GM23338 (cell line): ENCODE results near the gene MGLL. TPM values are rescaled to one million over a fixed set of nuclear protein-coding genes. Genes with fewer than 3 reads are reported as not detected.

Source experiments
- ATAC-seq: fragments of 200-7000 bp; cut with Tn5 transposase; 3 replicates; pipeline ENCODE4 v1.9.1; 2020
- DNase-seq: peaks from one replicate; pipeline ENCODE4 v3.0.0-alpha.2; 2015; ENCODE audit warnings: low spot score
- H2AFZ ChIP-seq: fragments of 200-600 bp; sonication (generic); 2 replicates; pipeline ENCODE4 v1.8.0; 2016; ENCODE audit warnings: antibody characterized with exemption, mild to moderate bottlenecking, moderate library complexity
- H3F3A ChIP-seq: fragments of 200-600 bp; sonication (generic); replicated peaks from 2 replicates; pipeline ENCODE4 v1.8.0; 2017; ENCODE audit warnings: antibody characterized with exemption, mixed run types, low read depth
- H3K27ac ChIP-seq: fragments of 200-600 bp; sonication (generic); 2 replicates; pipeline ENCODE4 v1.6.1; 2016; ENCODE audit warnings: low read depth
- H3K27me3 ChIP-seq: fragments of 200-600 bp; sonication (generic); 2 replicates; pipeline ENCODE4 v1.8.0; 2016; ENCODE audit warnings: mild to moderate bottlenecking, mixed run types, moderate library complexity; ENCODE audit not compliant: insufficient read depth
- H3K36me3 ChIP-seq: fragments of 200-600 bp; sonication (generic); 2 replicates; pipeline ENCODE4 v1.8.0; 2016; ENCODE audit warnings: mild to moderate bottlenecking; ENCODE audit not compliant: insufficient read depth
- H3K4me1 ChIP-seq: fragments of 200-600 bp; sonication (generic); 2 replicates; pipeline ENCODE4 v1.8.0; 2016; ENCODE audit warnings: mild to moderate bottlenecking, moderate library complexity; ENCODE audit not compliant: insufficient read depth
- H3K4me2 ChIP-seq: fragments of 200-600 bp; sonication (generic); 2 replicates; pipeline ENCODE4 v1.7.1; 2017; ENCODE audit warnings: mixed run types
- H3K4me3 ChIP-seq: fragments of 200-600 bp; sonication (generic); 2 replicates; pipeline ENCODE4 v1.6.1; 2016; ENCODE audit warnings: mixed run types
- H3K79me2 ChIP-seq: fragments of 200-600 bp; sonication (generic); replicated peaks from 2 replicates; pipeline ENCODE4 v1.8.0; 2017; ENCODE audit warnings: mild to moderate bottlenecking; ENCODE audit not compliant: insufficient read depth
- H3K9me2 ChIP-seq: fragments of 200-600 bp; sonication (generic); 2 replicates; pipeline ENCODE4 v1.8.0; 2017; ENCODE audit not compliant: insufficient read depth
- H4K20me1 ChIP-seq: fragments of 200-600 bp; sonication (generic); replicated peaks from 2 replicates; pipeline ENCODE4 v1.8.0; 2017; ENCODE audit warnings: mild to moderate bottlenecking; ENCODE audit not compliant: insufficient read depth
- H3K27ac Mint-ChIP-seq: 2 replicates; pipeline ENCODE4 v1.8.0; 2020; ENCODE audit warnings: inconsistent platforms, mild to moderate bottlenecking, moderate library complexity, mixed read lengths
- H3K27me3 Mint-ChIP-seq: 3 replicates; pipeline ENCODE4 v1.8.0; 2022; ENCODE audit warnings: low read depth, mild to moderate bottlenecking, moderate library complexity, mixed read lengths, inconsistent platforms; ENCODE audit not compliant: insufficient read depth, poor library complexity
- H3K36me3 Mint-ChIP-seq: 3 replicates; pipeline ENCODE4 v1.8.0; 2021; ENCODE audit warnings: low read depth, mild to moderate bottlenecking, inconsistent platforms, moderate library complexity, mixed read lengths
- H3K4me1 Mint-ChIP-seq: 3 replicates; pipeline ENCODE4 v1.8.0; 2020; ENCODE audit warnings: mild to moderate bottlenecking, inconsistent platforms, mixed read lengths
- H3K4me3 Mint-ChIP-seq: 3 replicates; pipeline ENCODE4 v1.8.0; 2021; ENCODE audit warnings: moderate library complexity, mild to moderate bottlenecking, inconsistent platforms, mixed read lengths
- H3K9me3 Mint-ChIP-seq: 3 replicates; pipeline ENCODE4 v1.8.0; 2020; ENCODE audit warnings: moderate library complexity, mild to moderate bottlenecking, inconsistent platforms, mixed read lengths
- CREB1 ChIP-seq: fragments of 250-450 bp; sonication (Bioruptor Pico); IDR thresholded peaks from 2 replicates; pipeline ENCODE4 v1.5.0; 2020; ENCODE audit warnings: low read depth, mild to moderate bottlenecking, moderate library complexity
- EZH2 ChIP-seq: fragments of 200-600 bp; sonication (generic); IDR thresholded peaks from one replicate; pipeline ENCODE4 v1.8.0; 2017; ENCODE audit warnings: antibody characterized with exemption, mild to moderate bottlenecking, low read depth; ENCODE audit not compliant: unreplicated experiment
- EZH2phosphoT487 ChIP-seq: fragments of 200-600 bp; sonication (generic); IDR thresholded peaks from one replicate; pipeline ENCODE4 v1.8.1; 2018; ENCODE audit warnings: antibody characterized with exemption; ENCODE audit not compliant: unreplicated experiment
- JUNB ChIP-seq: IDR thresholded peaks from one replicate; pipeline ENCODE4 v1.6.1; 2016; ENCODE audit warnings: antibody characterized with exemption; ENCODE audit not compliant: unreplicated experiment
- NANOG ChIP-seq: IDR thresholded peaks from 2 replicates; pipeline ENCODE4 v1.6.1; 2016; ENCODE audit warnings: antibody characterized with exemption, borderline replicate concordance
- POLR2AphosphoS5 ChIP-seq: IDR thresholded peaks from 2 replicates; pipeline ENCODE4 v1.6.1; 2016; ENCODE audit warnings: antibody characterized with exemption, low read depth
- STAT1 ChIP-seq: IDR thresholded peaks from one replicate; pipeline ENCODE4 v1.6.1; 2016; ENCODE audit warnings: antibody characterized with exemption; ENCODE audit not compliant: unreplicated experiment
- ZNF114 ChIP-seq: fragments of 250-450 bp; sonication (Bioruptor Pico); IDR thresholded peaks from 2 replicates; pipeline ENCODE4 v1.5.0; 2020; ENCODE audit warnings: mild to moderate bottlenecking, moderate library complexity
- ZNF331 ChIP-seq: fragments of 250-450 bp; sonication (Bioruptor Pico); IDR thresholded peaks from 2 replicates; pipeline ENCODE4 v1.5.0; 2020; ENCODE audit warnings: low read depth, mild to moderate bottlenecking, moderate library complexity
- polyA plus RNA-seq: library from polyadenylated mRNA; unstranded; fragments of >200 nt; fragmentation: Nextera tagmentation; extraction: Ambion mirVana; gene quantifications from 2 replicates; pipeline ENCODE4 v1.2.1, GENCODE V29; 2016
- total RNA-seq: library from RNA; depleted of rRNA; stranded (reverse); fragments of >200 nt; shearing (Covaris generic); gene quantifications from 2 replicates; pipeline ENCODE4 v1.2.3, GENCODE V29; 2014
- TF ChIP-seq, protein P1 (sequence below): IDR thresholded peaks from one replicate; pipeline ENCODE4 v1.6.1; 2018; ENCODE audit warnings: antibody characterized with exemption; ENCODE audit not compliant: unreplicated experiment
- TF ChIP-seq, protein P2 (sequence below): fragments of 250-450 bp; sonication (Bioruptor Pico); IDR thresholded peaks from 2 replicates; pipeline ENCODE4 v1.5.0; 2020; ENCODE audit warnings: mild to moderate bottlenecking, moderate library complexity
- TF ChIP-seq, protein P3 (sequence below), 2 experiments: fragments of 200-600 bp in 1 of 2; sonication (generic) in 1 of 2; conservative IDR thresholded peaks; 2 replicates each; pipeline versions ENCODE4 v1.5.1 to v1.6.1; 2016 to 2017; ENCODE audit warnings: antibody characterized with exemption in 2 of 2, low read depth in 2 of 2, mild to moderate bottlenecking in 2 of 2, moderate library complexity in 1 of 2
- TF ChIP-seq, protein P4 (sequence below): IDR thresholded peaks from 2 replicates; pipeline ENCODE4 v1.6.1; 2016; ENCODE audit warnings: antibody characterized with exemption

Gene MGLL
- total and polyA plus RNA-seq, 2 experiments from 2014 or later = 0.71 to 0.83 TPM

DNA sequence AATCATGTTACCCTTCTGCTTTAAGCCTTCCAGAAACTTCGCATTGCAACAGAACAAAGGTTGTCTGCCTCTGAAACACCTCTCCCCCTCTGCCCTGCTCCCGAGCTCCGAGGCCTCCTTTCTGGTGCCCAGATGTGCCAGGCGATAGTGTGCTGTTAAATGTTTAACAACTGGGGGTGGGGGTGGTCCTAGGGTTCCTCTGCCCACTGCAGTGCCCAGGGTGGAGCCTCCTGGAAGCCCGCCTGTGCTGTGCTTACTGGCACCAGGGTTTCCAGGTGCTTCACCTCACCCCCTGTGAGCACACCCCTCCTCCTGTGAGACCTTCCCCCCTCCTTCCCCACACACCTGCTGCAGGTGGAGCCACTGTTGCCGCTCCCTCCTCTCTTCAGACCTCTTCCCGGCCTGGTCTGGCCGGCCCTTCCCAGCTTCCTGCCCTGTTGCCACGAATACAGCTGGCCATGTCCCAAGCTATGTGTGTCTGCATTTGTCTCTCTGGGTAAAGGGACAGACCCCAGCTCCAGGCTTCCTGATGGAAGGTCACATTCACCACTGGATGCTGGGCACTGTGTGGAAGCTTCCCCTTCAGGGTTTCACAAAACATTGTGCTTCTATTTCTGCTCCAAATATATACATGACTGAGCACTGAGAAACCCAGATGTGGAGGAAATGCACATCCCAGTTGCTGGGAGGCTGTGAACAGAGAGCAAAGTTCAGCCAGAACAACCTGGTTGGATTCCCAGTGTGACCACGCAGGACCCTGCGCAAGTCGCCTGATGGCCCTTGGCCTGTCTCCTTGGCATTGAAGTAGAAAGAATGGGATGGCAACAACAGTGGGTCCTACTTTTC lies 37.2 kb downstream of the MGLL start:
- no peaks in the 10 kb centered on the region for H3K36me3 ChIP-seq
- no peaks in the 10 kb centered on the region for H3K27me3 ChIP-seq
- ATAC-seq (peak; percentile 65), DNase-seq (no peak)
- no peaks in the 10 kb centered on the region for H3K9me2 ChIP-seq
- no peaks in the 10 kb centered on the region for H4K20me1 ChIP-seq
- H3K27ac ChIP-seq = no peak overlapping the region
- Mint-ChIP-seq H3K27me3 (peaks cover 6% of the 10 kb centered on the region), H3K9me3 (no peaks in the 10 kb centered on the region), H3K4me3 (no peak overlapping the region), H3K4me1 (peaks cover 4% of the 10 kb centered on the region), H3K27ac (peak overlapping the region; percentile 34; the same call in 1 of the 2 replicates), H3K36me3 (no peaks in the 10 kb centered on the region)
- H3K4me1 ChIP-seq = no peaks in the 10 kb centered on the region
- TF ChIP-seq NANOG (no peak), EZH2phosphoT487 (no peak), STAT1 (no peak), EZH2 (no peak), ZNF331 (no peak), ZNF114 (CRISPR knock-in tag) (no peak), CREB1 (CRISPR knock-in tag) (no peak), POLR2AphosphoS5 (no peak), JUNB (no peak)
- TF ChIP-seq, protein P1, sequence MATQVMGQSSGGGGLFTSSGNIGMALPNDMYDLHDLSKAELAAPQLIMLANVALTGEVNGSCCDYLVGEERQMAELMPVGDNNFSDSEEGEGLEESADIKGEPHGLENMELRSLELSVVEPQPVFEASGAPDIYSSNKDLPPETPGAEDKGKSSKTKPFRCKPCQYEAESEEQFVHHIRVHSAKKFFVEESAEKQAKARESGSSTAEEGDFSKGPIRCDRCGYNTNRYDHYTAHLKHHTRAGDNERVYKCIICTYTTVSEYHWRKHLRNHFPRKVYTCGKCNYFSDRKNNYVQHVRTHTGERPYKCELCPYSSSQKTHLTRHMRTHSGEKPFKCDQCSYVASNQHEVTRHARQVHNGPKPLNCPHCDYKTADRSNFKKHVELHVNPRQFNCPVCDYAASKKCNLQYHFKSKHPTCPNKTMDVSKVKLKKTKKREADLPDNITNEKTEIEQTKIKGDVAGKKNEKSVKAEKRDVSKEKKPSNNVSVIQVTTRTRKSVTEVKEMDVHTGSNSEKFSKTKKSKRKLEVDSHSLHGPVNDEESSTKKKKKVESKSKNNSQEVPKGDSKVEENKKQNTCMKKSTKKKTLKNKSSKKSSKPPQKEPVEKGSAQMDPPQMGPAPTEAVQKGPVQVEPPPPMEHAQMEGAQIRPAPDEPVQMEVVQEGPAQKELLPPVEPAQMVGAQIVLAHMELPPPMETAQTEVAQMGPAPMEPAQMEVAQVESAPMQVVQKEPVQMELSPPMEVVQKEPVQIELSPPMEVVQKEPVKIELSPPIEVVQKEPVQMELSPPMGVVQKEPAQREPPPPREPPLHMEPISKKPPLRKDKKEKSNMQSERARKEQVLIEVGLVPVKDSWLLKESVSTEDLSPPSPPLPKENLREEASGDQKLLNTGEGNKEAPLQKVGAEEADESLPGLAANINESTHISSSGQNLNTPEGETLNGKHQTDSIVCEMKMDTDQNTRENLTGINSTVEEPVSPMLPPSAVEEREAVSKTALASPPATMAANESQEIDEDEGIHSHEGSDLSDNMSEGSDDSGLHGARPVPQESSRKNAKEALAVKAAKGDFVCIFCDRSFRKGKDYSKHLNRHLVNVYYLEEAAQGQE = no peak
- TF ChIP-seq, protein P2, sequence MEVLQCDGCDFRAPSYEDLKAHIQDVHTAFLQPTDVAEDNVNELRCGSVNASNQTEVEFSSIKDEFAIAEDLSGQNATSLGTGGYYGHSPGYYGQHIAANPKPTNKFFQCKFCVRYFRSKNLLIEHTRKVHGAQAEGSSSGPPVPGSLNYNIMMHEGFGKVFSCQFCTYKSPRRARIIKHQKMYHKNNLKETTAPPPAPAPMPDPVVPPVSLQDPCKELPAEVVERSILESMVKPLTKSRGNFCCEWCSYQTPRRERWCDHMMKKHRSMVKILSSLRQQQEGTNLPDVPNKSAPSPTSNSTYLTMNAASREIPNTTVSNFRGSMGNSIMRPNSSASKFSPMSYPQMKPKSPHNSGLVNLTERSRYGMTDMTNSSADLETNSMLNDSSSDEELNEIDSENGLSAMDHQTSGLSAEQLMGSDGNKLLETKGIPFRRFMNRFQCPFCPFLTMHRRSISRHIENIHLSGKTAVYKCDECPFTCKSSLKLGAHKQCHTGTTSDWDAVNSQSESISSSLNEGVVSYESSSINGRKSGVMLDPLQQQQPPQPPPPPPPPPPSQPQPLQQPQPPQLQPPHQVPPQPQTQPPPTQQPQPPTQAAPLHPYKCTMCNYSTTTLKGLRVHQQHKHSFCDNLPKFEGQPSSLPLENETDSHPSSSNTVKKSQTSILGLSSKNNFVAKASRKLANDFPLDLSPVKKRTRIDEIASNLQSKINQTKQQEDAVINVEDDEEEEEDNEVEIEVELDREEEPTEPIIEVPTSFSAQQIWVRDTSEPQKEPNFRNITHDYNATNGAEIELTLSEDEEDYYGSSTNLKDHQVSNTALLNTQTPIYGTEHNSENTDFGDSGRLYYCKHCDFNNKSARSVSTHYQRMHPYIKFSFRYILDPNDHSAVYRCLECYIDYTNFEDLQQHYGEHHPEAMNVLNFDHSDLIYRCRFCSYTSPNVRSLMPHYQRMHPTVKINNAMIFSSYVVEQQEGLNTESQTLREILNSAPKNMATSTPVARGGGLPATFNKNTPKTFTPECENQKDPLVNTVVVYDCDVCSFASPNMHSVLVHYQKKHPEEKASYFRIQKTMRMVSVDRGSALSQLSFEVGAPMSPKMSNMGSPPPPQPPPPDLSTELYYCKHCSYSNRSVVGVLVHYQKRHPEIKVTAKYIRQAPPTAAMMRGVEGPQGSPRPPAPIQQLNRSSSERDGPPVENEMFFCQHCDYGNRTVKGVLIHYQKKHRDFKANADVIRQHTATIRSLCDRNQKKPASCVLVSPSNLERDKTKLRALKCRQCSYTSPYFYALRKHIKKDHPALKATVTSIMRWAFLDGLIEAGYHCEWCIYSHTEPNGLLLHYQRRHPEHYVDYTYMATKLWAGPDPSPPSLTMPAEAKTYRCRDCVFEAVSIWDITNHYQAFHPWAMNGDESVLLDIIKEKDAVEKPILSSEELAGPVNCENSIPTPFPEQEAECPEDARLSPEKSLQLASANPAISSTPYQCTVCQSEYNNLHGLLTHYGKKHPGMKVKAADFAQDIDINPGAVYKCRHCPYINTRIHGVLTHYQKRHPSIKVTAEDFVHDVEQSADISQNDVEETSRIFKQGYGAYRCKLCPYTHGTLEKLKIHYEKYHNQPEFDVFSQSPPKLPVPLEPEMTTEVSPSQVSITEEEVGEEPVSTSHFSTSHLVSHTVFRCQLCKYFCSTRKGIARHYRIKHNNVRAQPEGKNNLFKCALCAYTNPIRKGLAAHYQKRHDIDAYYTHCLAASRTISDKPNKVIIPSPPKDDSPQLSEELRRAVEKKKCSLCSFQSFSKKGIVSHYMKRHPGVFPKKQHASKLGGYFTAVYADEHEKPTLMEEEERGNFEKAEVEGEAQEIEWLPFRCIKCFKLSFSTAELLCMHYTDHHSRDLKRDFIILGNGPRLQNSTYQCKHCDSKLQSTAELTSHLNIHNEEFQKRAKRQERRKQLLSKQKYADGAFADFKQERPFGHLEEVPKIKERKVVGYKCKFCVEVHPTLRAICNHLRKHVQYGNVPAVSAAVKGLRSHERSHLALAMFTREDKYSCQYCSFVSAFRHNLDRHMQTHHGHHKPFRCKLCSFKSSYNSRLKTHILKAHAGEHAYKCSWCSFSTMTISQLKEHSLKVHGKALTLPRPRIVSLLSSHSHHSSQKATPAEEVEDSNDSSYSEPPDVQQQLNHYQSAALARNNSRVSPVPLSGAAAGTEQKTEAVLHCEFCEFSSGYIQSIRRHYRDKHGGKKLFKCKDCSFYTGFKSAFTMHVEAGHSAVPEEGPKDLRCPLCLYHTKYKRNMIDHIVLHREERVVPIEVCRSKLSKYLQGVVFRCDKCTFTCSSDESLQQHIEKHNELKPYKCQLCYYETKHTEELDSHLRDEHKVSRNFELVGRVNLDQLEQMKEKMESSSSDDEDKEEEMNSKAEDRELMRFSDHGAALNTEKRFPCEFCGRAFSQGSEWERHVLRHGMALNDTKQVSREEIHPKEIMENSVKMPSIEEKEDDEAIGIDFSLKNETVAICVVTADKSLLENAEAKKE (CRISPR knock-in tag) = no peak
- TF ChIP-seq, protein P3, sequence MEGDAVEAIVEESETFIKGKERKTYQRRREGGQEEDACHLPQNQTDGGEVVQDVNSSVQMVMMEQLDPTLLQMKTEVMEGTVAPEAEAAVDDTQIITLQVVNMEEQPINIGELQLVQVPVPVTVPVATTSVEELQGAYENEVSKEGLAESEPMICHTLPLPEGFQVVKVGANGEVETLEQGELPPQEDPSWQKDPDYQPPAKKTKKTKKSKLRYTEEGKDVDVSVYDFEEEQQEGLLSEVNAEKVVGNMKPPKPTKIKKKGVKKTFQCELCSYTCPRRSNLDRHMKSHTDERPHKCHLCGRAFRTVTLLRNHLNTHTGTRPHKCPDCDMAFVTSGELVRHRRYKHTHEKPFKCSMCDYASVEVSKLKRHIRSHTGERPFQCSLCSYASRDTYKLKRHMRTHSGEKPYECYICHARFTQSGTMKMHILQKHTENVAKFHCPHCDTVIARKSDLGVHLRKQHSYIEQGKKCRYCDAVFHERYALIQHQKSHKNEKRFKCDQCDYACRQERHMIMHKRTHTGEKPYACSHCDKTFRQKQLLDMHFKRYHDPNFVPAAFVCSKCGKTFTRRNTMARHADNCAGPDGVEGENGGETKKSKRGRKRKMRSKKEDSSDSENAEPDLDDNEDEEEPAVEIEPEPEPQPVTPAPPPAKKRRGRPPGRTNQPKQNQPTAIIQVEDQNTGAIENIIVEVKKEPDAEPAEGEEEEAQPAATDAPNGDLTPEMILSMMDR (conservative IDR thresholded peaks at IDR 0.05; ENCODE audit: low read depth in 2 of 2) = no peak
- TF ChIP-seq, protein P4, sequence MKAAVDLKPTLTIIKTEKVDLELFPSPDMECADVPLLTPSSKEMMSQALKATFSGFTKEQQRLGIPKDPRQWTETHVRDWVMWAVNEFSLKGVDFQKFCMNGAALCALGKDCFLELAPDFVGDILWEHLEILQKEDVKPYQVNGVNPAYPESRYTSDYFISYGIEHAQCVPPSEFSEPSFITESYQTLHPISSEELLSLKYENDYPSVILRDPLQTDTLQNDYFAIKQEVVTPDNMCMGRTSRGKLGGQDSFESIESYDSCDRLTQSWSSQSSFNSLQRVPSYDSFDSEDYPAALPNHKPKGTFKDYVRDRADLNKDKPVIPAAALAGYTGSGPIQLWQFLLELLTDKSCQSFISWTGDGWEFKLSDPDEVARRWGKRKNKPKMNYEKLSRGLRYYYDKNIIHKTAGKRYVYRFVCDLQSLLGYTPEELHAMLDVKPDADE = no peak
- no peaks in the 10 kb centered on the region for H3F3A ChIP-seq
- no peak overlapping the region for H2AFZ ChIP-seq
- H3K4me2 ChIP-seq = no peak overlapping the region
- no peak overlapping the region for H3K4me3 ChIP-seq
- H3K79me2 ChIP-seq = no peaks in the 10 kb centered on the region
